T-helper 2 cell (primary cell): ENCODE data around the gene FOXD3.

ENCODE experiments used
- DNase-seq, 5 experiments: peaks; one replicate each; pipeline versions ENCODE4 v3.0.0 to v3.0.0-alpha.2; 2012 to 2022

The FOXD3 gene

GRCh38 chr1:63362578-63362977 lies 40.2 kb downstream of the FOXD3 start:
- DNase-seq: no peak

- DNase-seq: no peak
Measured at GRCh38 chr1:63363014-63363413, 40.6 kb downstream of the FOXD3 start.

- no peak for DNase-seq
Measured at GRCh38 chr1:63366908-63367214, 44.5 kb downstream of the FOXD3 start.

- peak; percentile 74 to 93 (median 87) for DNase-seq
Measured at GRCh38 chr1:63367215-63368103, 45.1 kb downstream of the FOXD3 start, which contains the start of gene ALG6. ALG6 (plus strand) TSS chr1:63367627; CDS start chr1:63370978, 3,351 bp downstream.

- peak in 1 of 5 experiments; percentile 34 for DNase-seq
Measured at GRCh38 chr1:63368131-63368530, 45.8 kb downstream of the FOXD3 start.
